CD4-positive, alpha-beta T cell (primary cell): ENCODE results near the gene GPR61. TPM values are rescaled to one million over a fixed set of nuclear protein-coding genes. Genes with fewer than 3 reads are reported as not detected.

Source experiments
- ATAC-seq: fragments of 200-7000 bp; cut with Tn5 transposase; one replicate; pipeline ENCODE4 v1.10.0; 2022; ENCODE audit warnings: mild to moderate bottlenecking; ENCODE audit not compliant: poor library complexity
- CTCF ChIA-PET: fragments of 350-600 bp; sonication (Branson Sonifier 250); formaldehyde crosslinking; loops from one replicate; lab custom pipeline; 2021; ENCODE audit warnings: antibody characterized with exemption, inconsistent platforms; lab: Charles Lee
- POLR2A ChIA-PET: fragments of 350-600 bp; sonication (Branson Sonifier 250); formaldehyde crosslinking; loops from one replicate; lab custom pipeline; 2021; ENCODE audit warnings: antibody characterized with exemption, inconsistent platforms; lab: Charles Lee
- DNase-seq, 14 experiments: peaks; one replicate each; pipeline ENCODE4 v3.0.0-alpha.2; 2013 to 2020; ENCODE audit warnings: mixed read lengths in 2 of 14
- H3K27ac ChIP-seq, 2 donors: one replicate each; pipeline versions ENCODE4 v1.5.1 to v1.7.0; 2013; ENCODE audit warnings: low read length in 2 of 2, low read depth in 1 of 2, mild to moderate bottlenecking in 1 of 2
- H3K27me3 ChIP-seq, 2 experiments: 1 replicate in 1 of 2; 2 replicates in 1 of 2; pipeline versions ENCODE4 v1.6.1 to v1.7.0; 2013; ENCODE audit warnings: low read length in 2 of 2, control low read depth in 1 of 2, mild to moderate bottlenecking in 1 of 2, moderate library complexity in 1 of 2; ENCODE audit not compliant: insufficient read depth in 2 of 2, control insufficient read depth in 1 of 2
- H3K36me3 ChIP-seq: one replicate; pipeline ENCODE4 v1.6.1; 2013; ENCODE audit warnings: low read length, control low read depth; ENCODE audit not compliant: insufficient read depth
- H3K4me1 ChIP-seq: one replicate; pipeline ENCODE4 v1.6.1; 2013; ENCODE audit warnings: low read length, control low read depth; ENCODE audit not compliant: insufficient read depth
- H3K4me3 ChIP-seq: one replicate; pipeline ENCODE4 v1.5.1; 2013; ENCODE audit warnings: mild to moderate bottlenecking, low read length, moderate library complexity
- H3K9me3 ChIP-seq, 2 experiments: 1 replicate in 1 of 2; 2 replicates in 1 of 2; pipeline versions ENCODE4 v1.6.1 to v1.7.0; 2013; ENCODE audit warnings: low read length in 2 of 2, mild to moderate bottlenecking in 2 of 2, control low read depth in 1 of 2, moderate library complexity in 1 of 2; ENCODE audit not compliant: control insufficient read depth in 1 of 2, insufficient read depth in 1 of 2
- H3K27ac Mint-ChIP-seq: one replicate; pipeline ENCODE4 v1.8.0; 2020; ENCODE audit warnings: mixed read lengths
- H3K27me3 Mint-ChIP-seq: one replicate; pipeline ENCODE4 v1.8.0; 2021; ENCODE audit warnings: mixed read lengths
- H3K36me3 Mint-ChIP-seq: one replicate; pipeline ENCODE4 v1.8.0; 2021; ENCODE audit warnings: low read depth, mixed read lengths
- H3K4me1 Mint-ChIP-seq: one replicate; pipeline ENCODE4 v1.8.0; 2021; ENCODE audit warnings: low read depth, mixed read lengths
- H3K4me3 Mint-ChIP-seq: one replicate; pipeline ENCODE4 v1.8.0; 2020; ENCODE audit warnings: mild to moderate bottlenecking, mixed read lengths
- H3K9me3 Mint-ChIP-seq: one replicate; pipeline ENCODE4 v1.8.0; 2020; ENCODE audit warnings: mixed read lengths
- intact Hi-C, 2 experiments: fragments of 100-400 bp; cut with DNase I in 1 of 2; cut with micrococcal nuclease in 1 of 2; formaldehyde crosslinking; loops; one replicate each; pipeline versions ENCODE4 v1.15.1 to v1.9.0; 2023 to 2025; cut with DNase I, micrococcal nuclease
- total RNA-seq, 174 experiments: library from RNA in 2 of 174; stranded (reverse) in 2 of 174; gene quantifications; one replicate each; pipeline ENCODE4 v1.2.3 and lab custom pipeline; 2021 to 2026
- TF ChIP-seq, protein P1 (sequence below): fragments of 200-600 bp; IDR thresholded peaks from one replicate; pipeline ENCODE4 v1.8.0; 2022; ENCODE audit warnings: antibody characterized with exemption, mild to moderate bottlenecking

GPR61 gene
- total RNA-seq, 2 experiments from 2014 or later: 0.53 to 0.85 TPM

DNA sequence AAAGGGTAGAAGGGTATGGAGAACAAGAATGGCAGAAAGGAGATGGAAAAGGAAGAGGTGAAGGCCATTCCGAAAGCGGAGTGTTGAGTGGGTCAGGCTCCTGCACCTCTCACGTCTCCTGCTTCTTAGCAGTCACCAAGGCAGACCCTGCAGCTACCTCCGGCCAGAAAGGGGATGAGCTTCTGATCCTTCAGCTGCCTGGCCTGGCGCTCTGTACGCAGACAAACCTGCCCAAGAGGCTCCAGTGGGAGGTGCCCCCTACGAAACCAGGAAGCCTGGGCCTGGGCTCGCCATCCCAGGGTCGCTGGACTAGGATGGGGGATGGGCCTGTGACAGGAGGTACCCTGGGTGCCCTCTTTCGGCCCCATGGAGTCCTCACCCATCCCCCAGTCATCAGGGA, 3.0 kb downstream of the GPR61 start:
- CTCF ChIA-PET: interaction anchor here (0.5 to 1.7 kb wide), 2 partner anchors 10 to 60 kb away, joined by 3 to 6 read pairs; no protein-coding TSS in a partner anchor
- DNase-seq: peak in 1 of 14 experiments; percentile 27
- POLR2A ChIA-PET: interaction anchor here (1.0 kb wide), 1 partner anchor 95 kb away, joined by 3 read pairs; no protein-coding TSS in a partner anchor
- H3K27ac ChIP-seq: no peak overlapping the region
- no peaks in the 10 kb centered on the region for H3K9me3 ChIP-seq
- Mint-ChIP-seq H3K27ac (no peak overlapping the region), H3K36me3 (peaks cover 6% of the 10 kb centered on the region), H3K27me3 (no peaks in the 10 kb centered on the region), H3K9me3 (no peaks in the 10 kb centered on the region), H3K4me1 (peaks cover 17% of the 10 kb centered on the region), H3K4me3 (no peak overlapping the region)
- no peak for ATAC-seq
- intact Hi-C loops: no loop called here
- no peaks in the 10 kb centered on the region for H3K36me3 ChIP-seq
- H3K4me3 ChIP-seq: no peak overlapping the region
- TF ChIP-seq, protein P1, sequence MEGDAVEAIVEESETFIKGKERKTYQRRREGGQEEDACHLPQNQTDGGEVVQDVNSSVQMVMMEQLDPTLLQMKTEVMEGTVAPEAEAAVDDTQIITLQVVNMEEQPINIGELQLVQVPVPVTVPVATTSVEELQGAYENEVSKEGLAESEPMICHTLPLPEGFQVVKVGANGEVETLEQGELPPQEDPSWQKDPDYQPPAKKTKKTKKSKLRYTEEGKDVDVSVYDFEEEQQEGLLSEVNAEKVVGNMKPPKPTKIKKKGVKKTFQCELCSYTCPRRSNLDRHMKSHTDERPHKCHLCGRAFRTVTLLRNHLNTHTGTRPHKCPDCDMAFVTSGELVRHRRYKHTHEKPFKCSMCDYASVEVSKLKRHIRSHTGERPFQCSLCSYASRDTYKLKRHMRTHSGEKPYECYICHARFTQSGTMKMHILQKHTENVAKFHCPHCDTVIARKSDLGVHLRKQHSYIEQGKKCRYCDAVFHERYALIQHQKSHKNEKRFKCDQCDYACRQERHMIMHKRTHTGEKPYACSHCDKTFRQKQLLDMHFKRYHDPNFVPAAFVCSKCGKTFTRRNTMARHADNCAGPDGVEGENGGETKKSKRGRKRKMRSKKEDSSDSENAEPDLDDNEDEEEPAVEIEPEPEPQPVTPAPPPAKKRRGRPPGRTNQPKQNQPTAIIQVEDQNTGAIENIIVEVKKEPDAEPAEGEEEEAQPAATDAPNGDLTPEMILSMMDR: no peak
- peaks cover 9% of the 10 kb centered on the region for H3K4me1 ChIP-seq
- H3K27me3 ChIP-seq: no peaks in the 10 kb centered on the region

DNA sequence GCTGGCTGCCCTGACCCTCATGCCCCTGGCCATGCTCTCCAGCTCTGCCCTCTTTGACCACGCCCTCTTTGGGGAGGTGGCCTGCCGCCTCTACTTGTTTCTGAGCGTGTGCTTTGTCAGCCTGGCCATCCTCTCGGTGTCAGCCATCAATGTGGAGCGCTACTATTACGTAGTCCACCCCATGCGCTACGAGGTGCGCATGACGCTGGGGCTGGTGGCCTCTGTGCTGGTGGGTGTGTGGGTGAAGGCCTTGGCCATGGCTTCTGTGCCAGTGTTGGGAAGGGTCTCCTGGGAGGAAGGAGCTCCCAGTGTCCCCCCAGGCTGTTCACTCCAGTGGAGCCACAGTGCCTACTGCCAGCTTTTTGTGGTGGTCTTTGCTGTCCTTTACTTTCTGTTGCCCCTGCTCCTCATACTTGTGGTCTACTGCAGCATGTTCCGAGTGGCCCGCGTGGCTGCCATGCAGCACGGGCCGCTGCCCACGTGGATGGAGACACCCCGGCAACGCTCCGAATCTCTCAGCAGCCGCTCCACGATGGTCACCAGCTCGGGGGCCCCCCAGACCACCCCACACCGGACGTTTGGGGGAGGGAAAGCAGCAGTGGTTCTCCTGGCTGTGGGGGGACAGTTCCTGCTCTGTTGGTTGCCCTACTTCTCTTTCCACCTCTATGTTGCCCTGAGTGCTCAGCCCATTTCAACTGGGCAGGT, 3.8 kb downstream of the GPR61 start:
- H3K4me3 ChIP-seq: no peak overlapping the region
- no peaks in the 10 kb centered on the region for H3K9me3 Mint-ChIP-seq
- no peaks in the 10 kb centered on the region for H3K36me3 ChIP-seq
- no peak overlapping the region for H3K4me3 Mint-ChIP-seq
- H3K27ac ChIP-seq: no peak overlapping the region
- TF ChIP-seq, protein P1: no peak
- CTCF ChIA-PET: interaction anchor here (0.5 to 3.7 kb wide), 2 partner anchors 59 to 96 kb away, joined by 3 to 43 read pairs; no protein-coding TSS in a partner anchor
- no peaks in the 10 kb centered on the region for H3K27me3 ChIP-seq
- POLR2A ChIA-PET: no interaction called here
- intact Hi-C loops: no loop called here
- ATAC-seq: no peak
- H3K9me3 ChIP-seq: no peaks in the 10 kb centered on the region
- peak in 1 of 14 experiments; percentile 28 for DNase-seq
- peaks cover 9% of the 10 kb centered on the region for H3K4me1 ChIP-seq
- no peak overlapping the region for H3K27ac Mint-ChIP-seq
- peaks cover 22% of the 10 kb centered on the region for H3K4me1 Mint-ChIP-seq
- H3K36me3 Mint-ChIP-seq: peaks cover 14% of the 10 kb centered on the region
- no peaks in the 10 kb centered on the region for H3K27me3 Mint-ChIP-seq

DNA sequence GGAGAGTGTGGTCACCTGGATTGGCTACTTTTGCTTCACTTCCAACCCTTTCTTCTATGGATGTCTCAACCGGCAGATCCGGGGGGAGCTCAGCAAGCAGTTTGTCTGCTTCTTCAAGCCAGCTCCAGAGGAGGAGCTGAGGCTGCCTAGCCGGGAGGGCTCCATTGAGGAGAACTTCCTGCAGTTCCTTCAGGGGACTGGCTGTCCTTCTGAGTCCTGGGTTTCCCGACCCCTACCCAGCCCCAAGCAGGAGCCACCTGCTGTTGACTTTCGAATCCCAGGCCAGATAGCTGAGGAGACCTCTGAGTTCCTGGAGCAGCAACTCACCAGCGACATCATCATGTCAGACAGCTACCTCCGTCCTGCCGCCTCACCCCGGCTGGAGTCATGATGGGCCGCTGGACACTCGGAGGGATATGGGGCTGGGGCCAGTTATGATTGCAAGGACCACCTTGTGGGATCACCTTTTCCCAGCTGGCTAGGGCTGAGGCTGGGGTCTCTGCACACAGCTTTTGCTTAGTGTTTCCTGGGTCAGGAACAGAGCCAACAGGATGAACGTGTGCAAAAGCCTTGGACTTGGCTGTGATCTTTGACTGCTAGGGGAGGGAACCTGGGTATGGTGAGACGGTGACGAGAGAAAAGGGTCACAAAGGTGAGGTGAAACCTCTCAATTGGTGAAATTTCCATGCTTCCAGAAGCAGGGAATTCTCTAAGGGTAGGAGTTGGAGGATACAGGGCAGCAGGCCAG, 4.5 kb downstream of the GPR61 start:
- intact Hi-C loops: loop anchor here in 1 of 2 experiments (2.0 kb wide), 1 partner anchor 145 kb away; no protein-coding TSS in a partner anchor
- ATAC-seq (no peak), DNase-seq (peak in 1 of 14 experiments; percentile 20)
- no peak overlapping the region for H3K4me3 Mint-ChIP-seq
- Histone ChIP-seq H3K27me3 (no peaks in the 10 kb centered on the region), H3K4me3 (no peak overlapping the region), H3K27ac (no peak overlapping the region), H3K4me1 (peaks cover 13% of the 10 kb centered on the region), H3K36me3 (no peaks in the 10 kb centered on the region), H3K9me3 (no peaks in the 10 kb centered on the region)
- ChIA-PET POLR2A (no interaction called here), CTCF (interaction anchor here (3.7 kb wide), 1 partner anchor 96 kb away, joined by 43 read pairs; no protein-coding TSS in a partner anchor)
- H3K36me3 Mint-ChIP-seq: peaks cover 21% of the 10 kb centered on the region
- TF ChIP-seq, protein P1: no peak
- H3K9me3 Mint-ChIP-seq: no peaks in the 10 kb centered on the region
- H3K27me3 Mint-ChIP-seq: no peaks in the 10 kb centered on the region
- peaks cover 30% of the 10 kb centered on the region for H3K4me1 Mint-ChIP-seq
- H3K27ac Mint-ChIP-seq: no peak overlapping the region
